ENCODE results near the gene SLC66A2.

Gene SLC66A2

DNA sequence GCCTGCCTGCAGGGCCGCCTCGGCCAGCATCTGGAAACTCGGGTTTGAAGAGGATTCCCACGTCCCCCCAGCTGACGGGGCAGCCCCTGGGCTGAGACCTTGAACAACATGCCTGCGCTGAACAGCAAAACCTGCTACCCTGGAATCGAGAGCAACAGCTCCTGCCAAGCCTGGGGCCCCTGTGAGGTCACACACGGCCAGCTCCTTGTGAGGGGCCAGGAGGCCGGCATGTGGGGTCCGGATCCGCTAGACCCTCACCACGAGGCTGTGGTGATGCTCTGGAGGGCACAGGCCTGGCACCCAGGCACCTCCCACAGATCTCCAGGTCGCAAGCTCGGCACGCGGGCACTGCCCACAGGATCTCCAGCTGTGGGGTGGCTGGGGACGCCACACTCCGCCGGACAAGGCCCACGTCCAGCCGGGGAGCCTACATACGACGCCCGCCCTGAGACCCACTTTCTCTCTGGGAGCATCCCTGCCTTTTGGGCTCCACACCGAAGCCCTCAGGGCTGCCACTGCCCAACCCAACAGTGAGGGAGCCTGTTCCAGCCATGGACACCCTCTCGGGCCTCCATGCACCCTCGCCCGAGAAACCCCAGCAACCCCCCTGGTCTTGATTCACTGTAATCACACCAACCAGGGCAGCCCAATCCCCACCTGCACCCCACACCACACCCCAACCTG, 34.1 kb downstream of the SLC66A2 start:
- no peak for DNase-seq

DNA sequence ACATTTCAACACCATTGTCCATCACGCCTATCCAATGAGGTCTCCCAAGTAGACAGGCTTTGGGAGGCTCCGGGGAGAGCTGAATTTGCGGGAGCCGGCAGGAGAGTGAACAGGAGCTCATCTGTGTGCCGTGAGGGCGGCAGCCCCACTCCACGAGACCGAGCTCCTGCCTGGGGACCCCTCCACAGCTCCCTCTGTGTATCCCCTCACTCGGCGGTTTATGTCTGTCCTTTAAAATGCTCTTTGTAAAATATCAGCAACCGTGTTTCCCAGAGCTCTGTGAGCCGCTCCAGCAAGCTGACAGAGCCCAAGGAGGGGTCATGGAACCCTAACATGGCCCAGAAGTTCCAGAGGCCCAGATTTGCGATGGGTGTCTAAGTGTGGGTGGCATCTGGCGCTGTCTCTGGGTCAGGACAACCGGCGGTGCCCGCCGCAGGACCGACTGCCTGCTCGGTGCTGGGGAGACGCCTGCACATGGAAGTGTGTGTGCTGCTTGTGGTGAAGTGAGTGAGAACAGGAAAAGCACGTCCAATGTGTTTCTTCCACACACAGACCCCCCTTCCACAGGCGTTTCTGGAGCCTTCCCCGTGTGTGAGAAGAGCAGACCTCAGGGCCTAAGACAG, 34.8 kb downstream of the SLC66A2 start:
- DNase-seq, result no peak

DNA sequence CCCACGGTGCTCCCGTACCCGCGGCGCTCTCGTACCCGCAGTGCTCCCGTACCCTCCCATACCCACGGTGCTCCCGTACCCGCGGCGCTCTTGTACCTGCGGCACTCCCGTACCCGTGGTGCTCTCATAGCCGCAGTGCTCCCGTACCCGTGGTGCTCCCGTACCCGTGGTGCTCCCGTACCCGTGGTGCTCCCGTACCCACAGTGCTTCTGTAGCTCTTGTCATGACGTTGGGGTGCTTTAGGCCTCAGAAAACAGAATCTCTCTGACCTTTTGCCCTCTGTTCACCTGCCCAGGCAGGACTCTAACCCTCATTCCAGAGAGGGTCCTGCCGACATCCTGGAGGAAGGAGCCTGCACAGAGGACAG, 35.3 kb downstream of the SLC66A2 start:
- no peak for DNase-seq

DNA sequence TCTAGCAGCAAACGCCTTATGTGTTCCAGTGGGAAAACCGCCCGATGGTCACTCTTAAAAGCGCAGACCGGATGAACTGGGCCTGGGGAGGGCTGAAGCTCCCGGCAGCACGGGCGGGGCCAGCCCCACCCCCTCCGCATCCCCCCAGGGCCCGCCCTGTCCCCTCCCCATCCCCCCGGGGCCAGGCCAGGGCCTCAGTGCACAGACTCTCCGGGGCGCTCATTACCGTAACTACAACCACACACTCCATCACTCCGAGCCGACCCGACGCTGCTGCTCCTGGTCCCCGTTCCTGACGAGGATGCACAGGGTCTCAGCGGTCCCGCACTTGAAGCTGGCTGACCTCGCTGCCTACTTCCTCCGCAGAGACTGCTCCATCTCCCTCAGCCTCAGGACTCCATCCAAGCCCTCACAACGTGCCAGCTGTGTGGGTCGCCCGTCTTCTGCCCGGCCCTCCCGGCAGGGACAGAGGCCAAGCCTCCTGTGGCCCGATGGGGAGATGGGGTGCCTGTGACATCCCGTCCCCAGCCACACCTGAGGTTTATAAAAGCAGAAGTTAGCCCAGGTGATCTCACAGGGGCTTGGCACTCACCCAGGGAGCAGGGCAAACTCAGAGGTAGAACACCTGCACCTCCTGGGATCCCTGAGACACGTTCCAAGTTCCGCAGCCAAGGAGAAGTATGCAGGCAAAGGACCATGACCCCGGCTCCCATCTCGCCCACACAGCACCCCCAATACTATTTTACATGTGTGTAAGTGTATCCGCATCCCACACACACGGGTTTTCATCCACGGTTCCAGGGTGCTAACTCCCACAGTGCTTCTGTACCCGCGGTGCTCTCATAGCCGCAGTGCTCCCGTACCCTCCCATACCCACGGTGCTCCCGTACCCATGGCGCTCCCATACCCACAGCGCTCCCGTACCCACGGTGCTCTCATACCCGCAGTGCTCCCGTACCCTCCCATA, 36.0 kb downstream of the SLC66A2 start:
- no peak for DNase-seq

DNA sequence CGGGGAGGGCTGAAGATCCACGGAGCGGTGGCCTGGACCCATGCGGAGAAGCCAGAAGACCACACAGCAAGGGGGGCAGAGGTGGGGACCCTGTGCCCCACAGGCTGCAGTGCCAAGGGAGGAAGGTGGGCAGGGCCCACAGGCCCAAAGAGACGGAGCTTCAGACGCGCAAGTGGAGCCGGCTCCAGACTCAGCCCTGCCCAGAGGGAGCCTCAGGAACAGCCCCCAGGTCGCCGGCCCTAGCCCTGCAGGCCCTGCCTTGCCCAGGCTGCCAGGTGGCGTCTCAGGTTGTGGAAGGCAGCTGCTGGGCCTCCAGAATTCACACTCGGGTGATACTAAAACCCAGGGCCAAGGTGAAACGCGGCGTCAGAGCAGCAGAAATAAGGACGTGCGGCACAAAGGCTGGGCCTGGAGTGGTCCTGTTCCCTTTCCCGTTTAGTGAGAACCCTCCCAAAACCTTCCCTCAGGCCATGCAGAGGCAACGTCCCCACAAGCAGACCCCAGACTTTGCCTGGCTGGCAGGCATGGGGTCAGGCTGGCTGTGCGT, 36.8 kb downstream of the SLC66A2 start:
- no peak for DNase-seq

DNA sequence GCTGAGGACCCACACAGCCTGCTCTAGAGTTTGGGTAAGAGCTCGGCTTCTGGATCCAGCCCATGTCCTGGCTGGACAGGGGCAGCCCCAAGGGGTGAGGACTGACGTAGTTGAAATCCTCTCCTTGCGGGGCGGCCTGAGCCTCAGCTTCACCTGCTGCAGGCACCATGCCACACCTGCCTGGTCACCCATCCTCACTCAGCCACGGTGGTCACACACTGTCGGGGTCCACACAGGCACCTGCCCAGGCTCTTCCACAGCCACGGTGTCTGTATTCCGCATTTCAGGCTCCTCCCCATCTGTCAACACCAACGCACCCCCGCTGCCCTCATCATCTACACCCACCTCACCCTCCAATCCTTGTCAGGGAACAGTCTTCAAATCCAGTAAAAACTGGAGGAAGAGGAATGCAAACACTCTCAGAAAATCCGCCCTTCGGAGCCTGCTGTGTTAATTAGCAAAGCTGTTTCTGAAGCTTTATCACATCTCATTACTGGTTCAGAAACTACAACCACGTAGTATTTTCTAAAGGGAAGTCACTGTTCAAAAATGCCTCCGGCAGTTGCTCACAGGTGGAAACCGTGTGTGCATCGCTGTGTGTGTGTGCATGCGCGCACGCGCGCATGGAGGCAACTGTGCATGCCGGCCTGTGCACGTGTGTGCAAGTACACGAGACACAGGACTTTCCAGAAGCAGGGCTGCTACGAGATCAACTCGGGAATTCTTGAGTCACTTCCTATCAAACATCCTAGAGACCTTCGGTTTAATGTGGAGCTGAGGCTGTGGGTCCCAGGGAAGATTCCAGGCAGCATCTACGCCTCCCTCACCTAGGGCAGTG, 38.2 kb downstream of the SLC66A2 start:
- DNase-seq, result no peak

GRCh38 chr18:79912409-79912991, 39.0 kb downstream of the SLC66A2 start:
- DNase-seq, result no peak

DNA sequence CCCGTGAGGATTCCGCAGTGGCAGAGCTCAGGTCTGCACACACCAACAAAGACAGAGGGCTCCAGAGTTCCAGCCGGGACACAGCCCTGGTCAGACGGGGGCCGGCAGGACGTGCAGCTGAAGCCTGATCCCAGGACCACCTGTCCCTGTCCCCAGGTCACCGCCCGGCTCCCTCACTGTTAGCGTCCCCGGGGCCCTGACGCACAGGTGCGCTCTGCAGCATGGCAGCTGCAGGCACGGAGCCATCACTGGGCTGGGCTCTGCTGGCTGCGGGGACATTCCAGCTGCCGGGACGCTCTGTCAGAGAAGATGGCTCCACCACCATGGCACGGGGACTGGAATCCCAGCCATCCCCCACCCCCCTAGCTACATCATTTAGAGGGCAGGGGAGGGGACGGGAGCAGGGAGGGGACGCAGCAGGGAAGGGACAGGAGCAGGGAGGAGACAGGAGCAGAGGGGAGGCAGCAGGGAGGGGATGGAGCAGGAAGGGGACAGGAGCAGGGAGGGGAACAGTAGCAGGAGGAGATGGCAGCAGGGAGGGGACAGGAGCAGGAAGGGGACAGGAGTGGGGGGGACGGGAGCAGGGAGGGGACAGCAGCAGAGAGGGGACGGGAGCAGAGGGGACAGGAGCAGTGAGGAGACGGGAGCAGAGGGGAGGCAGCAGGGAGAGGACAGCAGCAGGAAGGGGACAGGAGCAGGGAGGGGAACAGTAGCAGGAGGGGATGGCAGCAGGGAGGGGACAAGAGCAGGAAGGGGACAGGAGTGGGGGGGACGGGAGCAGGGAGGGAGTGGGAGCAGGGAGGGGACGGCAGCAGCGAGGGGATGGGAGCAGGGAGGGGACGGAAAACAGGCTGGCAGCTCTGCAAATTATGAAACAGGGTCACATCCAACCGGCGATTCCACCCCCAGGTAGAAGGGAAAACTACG, 39.8 kb downstream of the SLC66A2 start:
- DNase-seq, result no peak

GRCh38 chr18:79910563-79911343, 40.7 kb downstream of the SLC66A2 start:
- DNase-seq, result no peak

GRCh38 chr18:79906706-79907105, 44.7 kb downstream of the SLC66A2 start:
- no peak for DNase-seq

- DNase-seq, result no peak
Measured at GRCh38 chr18:79905993-79906392, 45.5 kb downstream of the SLC66A2 start.

- DNase-seq, result no peak
Measured at GRCh38 chr18:79905389-79905911, 46.0 kb downstream of the SLC66A2 start.

GRCh38 chr18:79904357-79905147, 46.9 kb downstream of the SLC66A2 start:
- no peak for DNase-seq

GRCh38 chr18:79903787-79904356, 47.6 kb downstream of the SLC66A2 start:
- no peak for DNase-seq

DNA sequence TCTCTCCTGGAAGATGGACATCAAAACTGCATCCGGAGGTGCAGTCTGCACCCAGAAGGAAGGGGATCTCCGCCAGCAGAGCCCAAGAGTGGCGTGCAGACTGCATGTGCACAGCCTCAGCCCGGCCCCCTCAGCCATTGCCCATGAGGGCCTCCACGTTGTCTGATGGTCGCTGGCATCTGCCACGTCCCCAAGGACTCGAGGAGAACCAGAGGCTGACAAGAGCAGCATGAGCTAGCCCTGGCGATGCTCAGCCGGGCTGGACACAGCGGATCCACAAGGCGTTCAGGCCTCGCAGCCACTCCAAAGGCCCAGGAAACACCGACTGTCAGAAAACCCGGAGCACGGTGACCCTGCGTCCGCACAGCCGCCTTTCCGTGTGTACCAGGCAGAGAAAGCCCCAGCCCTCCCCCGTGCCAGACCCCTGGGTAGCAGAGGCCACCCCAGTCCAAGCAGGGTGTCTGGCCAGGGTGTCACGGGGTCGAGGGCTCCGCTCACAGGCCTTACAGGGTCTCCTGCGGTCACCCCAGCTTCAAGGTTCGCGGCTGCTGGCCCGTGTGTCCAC, 48.3 kb downstream of the SLC66A2 start:
- DNase-seq, result no peak

GRCh38 chr18:79902640-79903039, 48.8 kb downstream of the SLC66A2 start:
- DNase-seq, result no peak

DNA sequence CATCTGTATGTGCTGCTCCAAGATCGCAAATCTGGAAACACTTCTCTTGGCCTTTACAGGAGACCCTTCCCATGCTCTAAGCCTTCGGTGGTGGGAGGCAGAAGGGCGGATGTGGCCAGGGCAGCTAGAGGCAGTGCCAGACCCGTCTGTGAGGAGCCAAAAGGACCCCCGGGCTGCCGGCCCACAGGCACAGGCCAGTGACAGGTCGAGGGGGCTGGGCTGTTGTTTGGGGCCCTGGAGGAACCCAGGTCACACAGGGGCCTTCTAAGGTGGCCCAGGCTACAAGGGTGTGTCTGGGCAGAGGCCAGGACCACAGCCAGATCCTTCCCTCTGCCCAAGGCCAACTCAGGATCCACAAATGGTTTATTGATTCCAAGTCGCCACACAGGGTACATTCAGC, 49.4 kb downstream of the SLC66A2 start:
- no peak for DNase-seq

DNA sequence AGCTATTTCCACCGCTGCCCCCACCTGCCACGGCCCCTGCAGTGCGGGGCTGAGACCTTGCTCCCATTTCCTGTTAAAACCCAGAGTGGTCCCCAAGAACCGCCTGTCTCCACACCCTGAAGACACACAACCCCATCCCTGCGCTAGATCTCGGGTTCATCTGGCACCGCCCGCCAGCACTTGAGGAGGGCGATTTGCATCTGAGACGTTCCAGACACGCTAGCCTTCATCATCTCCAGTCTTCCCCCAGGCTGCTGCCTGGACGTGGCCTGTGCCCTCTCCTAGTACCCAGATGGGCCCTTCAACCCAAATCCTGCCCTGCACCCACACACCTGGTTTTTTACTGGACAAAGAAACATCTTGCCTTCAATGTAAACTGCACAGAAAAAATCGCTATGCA, 49.8 kb downstream of the SLC66A2 start:
- DNase-seq, result no peak
